Neuronal stem cell (in vitro differentiated cells): ENCODE results near the gene NSMCE1.

Experiments
- DNase-seq: peaks from one replicate; pipeline ENCODE4 v3.0.0-alpha.2; 2013; ENCODE audit warnings: low spot score
- H2AFZ ChIP-seq: one replicate; pipeline ENCODE4 v1.6.1; 2013; ENCODE audit warnings: mild to moderate bottlenecking, low read length, inconsistent platforms
- H2AK5ac ChIP-seq: 2 replicates; pipeline ENCODE4 v1.6.1; 2013; ENCODE audit warnings: low read depth, mild to moderate bottlenecking, inconsistent platforms, low read length, moderate library complexity, mixed read lengths
- H2BK120ac ChIP-seq: 2 replicates; pipeline ENCODE4 v1.6.1; 2013; ENCODE audit warnings: low read depth, mild to moderate bottlenecking, inconsistent platforms, low read length, moderate library complexity, mixed read lengths
- H2BK12ac ChIP-seq: one replicate; pipeline ENCODE4 v1.6.1; 2013; ENCODE audit warnings: low read length, inconsistent platforms
- H2BK15ac ChIP-seq: 2 replicates; pipeline ENCODE4 v1.6.1; 2013; ENCODE audit warnings: mild to moderate bottlenecking, low read length, inconsistent platforms, mixed read lengths
- H2BK5ac ChIP-seq: one replicate; pipeline ENCODE4 v1.6.1; 2013; ENCODE audit warnings: inconsistent platforms, mild to moderate bottlenecking, low read length, moderate library complexity
- H3K14ac ChIP-seq: one replicate; pipeline ENCODE4 v1.6.1; 2013; ENCODE audit warnings: low read length, inconsistent platforms
- H3K18ac ChIP-seq: 2 replicates; pipeline ENCODE4 v1.6.1; 2013; ENCODE audit warnings: low read length, inconsistent platforms
- H3K23ac ChIP-seq: 2 replicates; pipeline ENCODE4 v1.6.1; 2013; ENCODE audit warnings: low read depth, mild to moderate bottlenecking, mixed read lengths, low read length, inconsistent platforms; ENCODE audit not compliant: poor library complexity
- H3K27ac ChIP-seq: replicated peaks from 3 replicates; pipeline ENCODE4 v1.5.1; 2013; ENCODE audit warnings: low read length, inconsistent platforms
- H3K27me3 ChIP-seq, 3 experiments: 2 replicates each; pipeline ENCODE4 v1.6.1; 2013; ENCODE audit warnings: low read length in 3 of 3, mild to moderate bottlenecking in 2 of 3, inconsistent platforms in 1 of 3, low read depth in 1 of 3, mixed read lengths in 1 of 3, moderate library complexity in 1 of 3; ENCODE audit not compliant: control insufficient read depth in 3 of 3, insufficient read depth in 3 of 3
- H3K36me3 ChIP-seq, 2 donors: replicated peaks in 1 of 2; 2 replicates each; pipeline ENCODE4 v1.6.1; 2013; ENCODE audit warnings: low read length in 2 of 2; ENCODE audit not compliant: control insufficient read depth in 2 of 2, insufficient read depth in 2 of 2
- H3K4ac ChIP-seq: 2 replicates; pipeline ENCODE4 v1.6.1; 2013; ENCODE audit warnings: inconsistent platforms, mild to moderate bottlenecking, low read length, moderate library complexity
- H3K4me1 ChIP-seq, 2 donors: 1 replicate in 1 of 2; 2 replicates in 1 of 2; pipeline ENCODE4 v1.6.1; 2013; ENCODE audit warnings: low read length in 2 of 2, low read depth in 1 of 2; ENCODE audit not compliant: control insufficient read depth in 2 of 2, insufficient read depth in 1 of 2
- H3K4me2 ChIP-seq: one replicate; pipeline ENCODE4 v1.6.1; 2013; ENCODE audit warnings: mild to moderate bottlenecking, low read length, inconsistent platforms; ENCODE audit not compliant: insufficient read depth, poor library complexity, severe bottlenecking
- H3K4me3 ChIP-seq, 2 donors: 2 replicates each; pipeline ENCODE4 v1.5.1; 2013; ENCODE audit warnings: low read length in 2 of 2, mild to moderate bottlenecking in 2 of 2, inconsistent platforms in 1 of 2, moderate library complexity in 1 of 2
- H3K79me1 ChIP-seq: one replicate; pipeline ENCODE4 v1.6.1; 2013; ENCODE audit warnings: low read depth, mild to moderate bottlenecking, inconsistent platforms, low read length, moderate library complexity
- H3K9ac ChIP-seq: one replicate; pipeline ENCODE4 v1.6.1; 2013; ENCODE audit warnings: mild to moderate bottlenecking, low read depth, low read length, inconsistent platforms; ENCODE audit not compliant: poor library complexity
- H3K9me3 ChIP-seq, 2 donors: replicated peaks in 1 of 2; 2 replicates each; pipeline versions ENCODE3 to v1.6.1; 2013; ENCODE audit warnings: low read length in 2 of 2, mild to moderate bottlenecking in 2 of 2, inconsistent platforms in 1 of 2, low read depth in 1 of 2, mixed read lengths in 1 of 2, moderate library complexity in 1 of 2; ENCODE audit not compliant: control insufficient read depth in 2 of 2, insufficient read depth in 1 of 2
- H4K8ac ChIP-seq: one replicate; pipeline ENCODE4 v1.6.1; 2013; ENCODE audit warnings: low read depth, mild to moderate bottlenecking, inconsistent platforms, low read length, moderate library complexity
- H4K91ac ChIP-seq: one replicate; pipeline ENCODE4 v1.6.1; 2013; ENCODE audit warnings: low read length, low read depth, mild to moderate bottlenecking, inconsistent platforms; ENCODE audit not compliant: poor library complexity
- WGBS, 2 donors: extraction: QIAGEN DNeasy Blood & Tissue Kit; methylation state at CpG; one replicate each; pipeline ENCODE4 v1.1.7; 2013; ENCODE audit warnings: missing lambda C conversion rate in 2 of 2, mixed read lengths in 1 of 2; ENCODE audit not compliant: insufficient read length in 2 of 2, insufficient replicate concordance in 1 of 2; ENCODE audit errors: extremely low coverage in 2 of 2; 5-methylcytosine and 5-hydroxymethylcytosine counted together

The NSMCE1 gene

DNA sequence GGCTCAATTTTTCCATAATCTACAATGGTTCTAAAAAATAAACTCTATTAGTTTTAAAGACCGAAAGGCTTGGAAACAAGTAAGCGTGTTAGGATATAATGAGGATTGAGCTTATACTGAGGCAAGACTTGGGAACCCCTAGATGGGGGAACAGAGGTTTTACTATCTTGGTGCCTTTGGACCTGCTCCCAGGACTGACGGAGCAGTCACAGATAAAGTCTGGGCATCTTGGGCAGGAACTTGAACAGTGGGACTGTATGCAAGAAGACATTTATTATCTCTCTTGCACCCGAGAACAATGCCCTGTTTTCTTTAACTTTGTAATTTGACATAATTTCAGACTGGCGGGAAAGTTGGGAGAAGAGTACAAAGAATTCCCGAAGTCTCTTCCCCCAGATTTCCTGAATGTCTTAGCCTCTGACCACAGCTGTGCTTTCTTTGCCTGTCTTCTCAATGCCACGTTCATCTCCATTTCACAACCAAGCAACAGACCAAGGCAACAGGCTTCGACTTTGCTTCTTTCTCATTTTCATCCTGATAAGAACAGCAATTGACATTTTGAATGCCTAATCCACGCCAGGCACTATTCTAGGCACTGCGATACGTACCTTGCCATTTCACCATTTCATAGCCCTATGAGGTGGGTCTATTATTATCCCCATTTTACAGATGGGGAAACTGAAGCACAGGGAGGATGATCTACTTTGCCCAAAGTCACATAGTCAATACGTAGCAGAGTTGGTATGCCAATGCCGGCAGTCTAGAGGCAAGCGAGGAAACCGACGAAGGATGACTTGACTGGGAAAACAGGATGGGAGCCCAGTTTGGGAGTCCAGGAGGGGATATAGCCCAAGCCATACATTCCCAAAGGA lies 42.2 kb upstream of the NSMCE1 start:
- no peak overlapping the region for H2BK120ac ChIP-seq
- WGBS, 2 donors: no CpG with 5 or more reads among the region's 16 CpGs
- H3K4me2 ChIP-seq: no peak overlapping the region
- no peak overlapping the region for H2BK5ac ChIP-seq
- H3K27me3 ChIP-seq: peaks cover 0 to 23% (median 18%) of the 10 kb centered on the region in 3 experiments
- no peak overlapping the region for H2BK15ac ChIP-seq
- no peak overlapping the region for H4K8ac ChIP-seq
- peaks cover 0 to under 1% of the 10 kb centered on the region in 2 donors for H3K9me3 ChIP-seq
- H2AK5ac ChIP-seq: no peak overlapping the region
- H3K79me1 ChIP-seq: peaks cover 2% of the 10 kb centered on the region
- no peak overlapping the region for H3K27ac ChIP-seq
- no peaks in the 10 kb centered on the region for H3K36me3 ChIP-seq
- H3K9ac ChIP-seq: no peak overlapping the region
- no peak overlapping the region for H2BK12ac ChIP-seq
- no peak overlapping the region for H2AFZ ChIP-seq
- H4K91ac ChIP-seq: no peak overlapping the region
- no peak overlapping the region for H3K4ac ChIP-seq
- peaks cover 4 to 5% of the 10 kb centered on the region in 2 donors for H3K4me1 ChIP-seq
- no peak overlapping the region for H3K14ac ChIP-seq
- no peak overlapping the region for H3K23ac ChIP-seq
- DNase-seq: no peak
- H3K4me3 ChIP-seq: no peak overlapping the region
- H3K18ac ChIP-seq: no peak overlapping the region

DNA sequence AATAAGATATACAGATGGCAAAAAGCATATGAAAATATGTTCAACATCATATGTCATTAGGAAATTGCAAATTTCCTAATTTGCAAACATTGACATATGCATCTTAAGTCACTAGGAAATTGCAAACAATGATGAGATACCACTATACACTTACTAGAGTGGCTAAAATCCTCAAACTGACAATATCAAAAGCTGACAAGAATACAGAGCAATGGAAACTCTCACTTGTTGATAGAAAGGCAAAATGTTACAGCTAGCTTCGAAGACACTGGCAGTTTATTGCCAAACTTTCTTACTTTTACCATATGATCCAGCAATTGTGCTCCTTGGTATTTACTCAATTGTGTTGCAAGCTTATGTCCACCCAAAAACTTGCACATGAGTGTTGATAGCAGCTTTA lies 40.2 kb upstream of the NSMCE1 start:
- Histone ChIP-seq H3K9ac (no peak overlapping the region), H3K27ac (no peak overlapping the region), H4K8ac (no peak overlapping the region), H3K14ac (no peak overlapping the region), H3K4me2 (no peak overlapping the region), H3K4me1 (peaks cover 0 to 5% of the 10 kb centered on the region in 2 donors), H3K27me3 (peaks cover 0 to 23% (median 5%) of the 10 kb centered on the region in 3 experiments), H2AK5ac (no peak overlapping the region), H4K91ac (no peak overlapping the region), H3K9me3 (peaks cover 0 to 2% of the 10 kb centered on the region in 2 donors), H2AFZ (no peak overlapping the region), H3K79me1 (no peaks in the 10 kb centered on the region), H3K23ac (no peak overlapping the region), H2BK12ac (no peak overlapping the region), H3K18ac (no peak overlapping the region), H2BK5ac (no peak overlapping the region), H3K36me3 (no peaks in the 10 kb centered on the region), H3K4me3 (no peak overlapping the region), H2BK120ac (no peak overlapping the region), H2BK15ac (no peak overlapping the region), H3K4ac (no peak overlapping the region)
- DNase-seq: no peak
- WGBS, 2 donors: no CpG with 5 or more reads among the region's 1 CpG

DNA sequence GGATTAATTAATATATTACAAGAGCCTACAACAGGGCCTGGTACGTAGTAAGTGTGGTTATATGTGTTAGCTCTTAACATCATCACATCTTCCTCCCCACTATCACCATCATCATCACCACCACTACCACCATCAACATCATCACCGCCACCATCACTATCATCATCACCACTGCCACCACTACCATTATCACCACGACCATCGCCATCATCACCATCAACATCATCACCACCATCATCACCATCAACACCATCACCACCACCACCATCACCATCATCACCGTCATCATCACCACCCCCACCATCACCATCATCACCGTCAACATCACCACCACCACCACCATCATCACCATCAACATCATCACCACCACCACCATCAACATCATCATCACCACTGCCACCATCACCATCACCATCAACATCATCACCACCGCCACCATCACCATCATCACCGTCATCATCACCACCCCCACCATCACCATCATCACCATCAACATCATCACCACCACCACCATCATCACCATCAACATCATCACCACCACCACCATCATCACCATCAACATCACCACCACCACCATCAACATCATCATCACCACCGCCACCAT lies 37.4 kb upstream of the NSMCE1 start:
- H4K8ac ChIP-seq: no peak overlapping the region
- peak overlapping the region; percentile 66 for H3K14ac ChIP-seq
- H2BK12ac ChIP-seq: no peak overlapping the region
- peaks cover 0 to 2% of the 10 kb centered on the region in 2 donors for H3K9me3 ChIP-seq
- no peak for DNase-seq
- WGBS, 2 donors: no CpG with 5 or more reads among the region's 9 CpGs
- no peak overlapping the region for H2BK120ac ChIP-seq
- H3K4me3 ChIP-seq: no peak overlapping the region
- no peaks in the 10 kb centered on the region for H3K4me1 ChIP-seq
- H3K79me1 ChIP-seq: no peaks in the 10 kb centered on the region
- no peak overlapping the region for H2AK5ac ChIP-seq
- H3K27ac ChIP-seq: no peak overlapping the region
- H3K4me2 ChIP-seq: no peak overlapping the region
- H2BK5ac ChIP-seq: no peak overlapping the region
- H3K36me3 ChIP-seq: no peaks in the 10 kb centered on the region
- no peak overlapping the region for H3K18ac ChIP-seq
- H3K9ac ChIP-seq: peak overlapping the region; percentile 54
- no peak overlapping the region for H3K4ac ChIP-seq
- peaks cover 0 to 5% (median 0%) of the 10 kb centered on the region in 3 experiments for H3K27me3 ChIP-seq
- H4K91ac ChIP-seq: no peak overlapping the region
- peak overlapping the region; percentile 66 for H3K23ac ChIP-seq
- H2BK15ac ChIP-seq: no peak overlapping the region
- no peak overlapping the region for H2AFZ ChIP-seq
